HG02943 (cell line): ENCODE measurements around the gene YTHDF1.

Experiments used
- ATAC-seq: cut with Tn5 transposase; IDR thresholded peaks from one replicate; pipeline ENCODE4 v1.9.1; 2021; ENCODE audit warnings: mild to moderate bottlenecking, low read depth, moderate library complexity; ENCODE audit not compliant: unreplicated experiment

YTHDF1 gene

DNA sequence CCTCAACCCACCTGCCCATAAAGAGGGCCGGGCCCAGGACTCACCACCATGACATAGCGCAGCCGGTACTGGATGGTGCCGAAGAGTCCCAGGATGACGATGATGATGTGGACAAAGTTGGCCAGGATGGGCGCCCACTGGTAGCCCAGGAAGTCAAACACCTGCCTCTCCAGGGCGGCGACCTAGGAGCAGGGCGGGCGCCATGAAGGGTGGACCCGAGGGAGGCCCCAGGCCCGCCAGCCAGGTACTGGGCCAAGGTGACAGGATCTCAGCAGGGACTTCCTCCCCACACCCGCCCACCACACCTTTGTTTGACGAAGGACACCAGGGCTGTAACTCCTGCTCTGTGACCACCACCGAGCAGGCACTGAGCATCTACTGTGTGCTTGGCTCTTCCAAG lies 34.0 kb upstream of the YTHDF1 start:
- ATAC-seq: no peak

GRCh38 chr20:63248835-63249591 lies 33.1 kb upstream of the YTHDF1 start:
- no peak for ATAC-seq

- ATAC-seq: no peak
Observed at GRCh38 chr20:63247671-63248228, 31.8 kb upstream of the YTHDF1 start.

DNA sequence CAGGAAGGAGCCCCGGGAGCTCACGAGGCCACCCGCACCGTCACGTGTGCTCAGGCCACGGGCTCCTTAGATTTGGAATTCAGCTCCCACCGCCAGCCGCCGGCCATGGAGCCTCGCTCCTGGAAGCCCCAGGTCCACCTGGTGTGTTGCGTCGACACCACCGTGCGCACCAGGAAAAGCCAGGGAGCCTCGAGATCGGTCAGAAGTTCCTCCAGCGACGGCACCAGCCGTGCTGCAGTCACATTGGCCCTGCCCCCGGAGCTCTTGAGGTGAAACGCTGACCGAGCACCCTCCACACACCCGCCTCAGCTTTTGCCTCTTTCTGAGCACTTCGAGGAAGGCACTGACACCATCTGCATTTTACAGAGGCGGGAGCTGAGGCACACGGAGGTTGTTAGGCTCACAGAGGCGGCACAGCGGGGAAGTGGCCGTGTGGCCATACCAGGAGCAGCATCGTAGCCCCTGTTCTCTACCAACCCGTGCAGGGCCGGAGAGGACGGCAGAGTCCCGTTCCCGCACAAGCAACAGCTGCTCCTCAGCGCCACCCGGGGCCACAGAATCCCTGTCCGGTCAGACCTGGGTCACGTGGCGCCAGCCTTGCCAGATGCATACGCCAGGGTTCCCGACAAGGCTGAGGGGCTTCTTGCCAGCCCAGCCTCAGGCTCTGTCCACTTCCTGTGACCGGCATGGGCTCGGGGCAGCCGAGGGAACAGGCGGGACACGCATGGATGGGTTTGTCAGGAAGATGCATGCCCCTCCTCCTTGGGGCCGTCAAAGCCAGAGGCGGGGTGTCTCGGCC lies 30.8 kb upstream of the YTHDF1 start:
- ATAC-seq: no peak

- no peak for ATAC-seq
Observed at GRCh38 chr20:63244468-63244867, 28.5 kb upstream of the YTHDF1 start.

- ATAC-seq: no peak
Observed at GRCh38 chr20:63243604-63244247, 27.8 kb upstream of the YTHDF1 start.

GRCh38 chr20:63242736-63243135 lies 26.8 kb upstream of the YTHDF1 start:
- ATAC-seq: no peak

DNA sequence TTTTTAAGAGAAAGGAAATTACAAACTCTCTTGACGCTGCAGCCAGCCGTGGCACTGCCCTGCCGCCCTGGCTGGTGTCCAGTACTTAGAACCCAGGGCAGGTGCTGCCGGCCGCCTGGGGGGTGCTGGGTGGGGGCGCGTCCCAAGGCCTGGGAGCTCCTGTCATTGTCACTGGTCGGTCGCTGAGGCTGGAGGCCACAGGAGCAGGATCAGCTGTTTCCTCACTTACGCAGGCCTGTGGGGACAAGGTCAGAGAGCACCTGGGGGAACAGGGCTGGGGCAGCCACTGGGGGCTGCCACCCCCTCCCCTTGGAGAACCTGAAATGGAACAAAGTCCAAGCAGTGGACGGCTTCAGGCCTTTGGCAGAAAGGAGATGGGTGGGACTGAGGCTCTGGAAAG lies 25.3 kb upstream of the YTHDF1 start:
- ATAC-seq: no peak

DNA sequence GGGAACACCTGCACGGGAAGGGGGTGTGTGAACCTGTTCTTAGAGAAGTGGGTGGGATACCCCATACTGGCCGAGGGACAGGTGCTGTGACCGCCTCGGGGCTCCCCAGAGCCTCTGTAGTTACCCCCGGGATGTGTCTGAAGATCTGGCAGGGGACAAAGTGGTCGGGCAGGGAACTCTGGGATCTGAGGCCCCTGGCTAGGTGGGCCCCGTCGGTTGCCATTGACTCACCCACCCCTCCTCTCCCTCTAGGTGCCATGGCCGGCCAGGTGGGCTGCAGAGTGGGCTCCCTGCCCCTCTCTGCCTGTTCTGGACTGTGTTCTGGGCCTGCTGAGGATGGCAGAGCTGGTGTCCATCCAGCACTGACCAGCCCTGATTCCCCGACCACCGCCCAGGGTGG lies 24.1 kb upstream of the YTHDF1 start:
- ATAC-seq: no peak

DNA sequence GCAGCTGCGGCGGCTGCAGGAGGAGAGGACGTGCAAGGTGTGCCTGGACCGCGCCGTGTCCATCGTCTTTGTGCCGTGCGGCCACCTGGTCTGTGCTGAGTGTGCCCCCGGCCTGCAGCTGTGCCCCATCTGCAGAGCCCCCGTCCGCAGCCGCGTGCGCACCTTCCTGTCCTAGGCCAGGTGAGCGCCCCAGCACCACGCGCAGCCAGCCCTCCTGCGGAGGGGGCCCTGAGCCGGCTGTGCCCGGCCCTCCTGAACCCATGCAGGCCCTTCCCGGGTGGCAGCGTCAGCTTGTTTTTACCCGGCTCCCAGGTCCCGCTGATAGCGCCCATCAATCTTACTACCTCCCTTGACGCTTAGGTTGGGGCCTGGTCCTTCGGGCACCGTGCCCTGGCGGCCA lies 23.5 kb upstream of the YTHDF1 start:
- ATAC-seq: no peak

DNA sequence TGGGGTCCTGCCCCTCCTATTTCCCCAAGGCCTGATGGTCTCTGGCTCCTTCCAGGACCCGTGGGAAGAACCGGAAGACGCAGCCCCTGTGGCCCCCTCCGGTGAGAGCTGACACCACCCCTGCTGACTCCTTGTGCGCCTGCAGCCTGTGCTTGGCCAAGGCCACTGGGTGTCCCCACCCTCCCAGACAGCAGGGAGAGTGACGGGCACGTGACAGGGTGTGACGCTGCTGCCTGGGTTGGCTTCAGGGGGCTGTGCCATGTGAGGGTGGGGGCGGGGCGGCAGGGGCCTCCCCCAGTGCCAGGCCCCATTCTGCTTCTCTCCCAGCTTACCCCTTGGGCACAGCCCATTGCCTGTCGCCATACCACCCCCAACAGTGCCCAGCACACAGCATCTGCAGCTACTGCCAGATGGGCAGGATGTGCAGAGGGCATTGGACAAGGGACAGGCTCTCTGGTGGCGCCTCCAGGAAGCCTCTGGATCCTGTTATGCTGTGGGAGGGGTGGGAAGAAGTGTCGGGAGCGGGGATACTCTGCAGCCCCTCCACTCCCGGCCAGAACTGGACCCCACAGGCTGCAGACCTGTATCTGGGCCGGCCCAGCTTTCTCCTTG lies 22.7 kb upstream of the YTHDF1 start:
- ATAC-seq: no peak

DNA sequence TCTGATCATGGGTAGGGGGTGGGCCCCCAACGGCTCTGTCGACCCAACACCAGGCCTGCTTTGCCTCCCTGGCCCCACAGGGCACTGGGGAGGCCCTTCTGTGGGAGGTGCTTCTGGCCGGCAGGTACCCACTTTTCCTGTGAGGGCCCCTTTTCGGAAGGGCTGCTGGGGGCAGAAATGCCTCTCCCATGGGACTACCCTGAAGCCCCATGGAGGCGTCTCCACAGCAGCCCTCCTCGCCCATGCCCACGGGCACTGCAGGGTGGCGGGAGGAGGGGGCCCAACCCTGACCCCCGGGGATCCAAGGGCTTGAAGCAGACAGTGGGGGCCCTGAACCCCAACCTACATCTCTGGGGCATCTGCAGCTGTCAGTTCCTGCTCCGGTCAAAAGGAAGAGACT lies 22.1 kb upstream of the YTHDF1 start:
- ATAC-seq: no peak

GRCh38 chr20:63236116-63236837 lies 20.3 kb upstream of the YTHDF1 start:
- ATAC-seq: no peak

DNA sequence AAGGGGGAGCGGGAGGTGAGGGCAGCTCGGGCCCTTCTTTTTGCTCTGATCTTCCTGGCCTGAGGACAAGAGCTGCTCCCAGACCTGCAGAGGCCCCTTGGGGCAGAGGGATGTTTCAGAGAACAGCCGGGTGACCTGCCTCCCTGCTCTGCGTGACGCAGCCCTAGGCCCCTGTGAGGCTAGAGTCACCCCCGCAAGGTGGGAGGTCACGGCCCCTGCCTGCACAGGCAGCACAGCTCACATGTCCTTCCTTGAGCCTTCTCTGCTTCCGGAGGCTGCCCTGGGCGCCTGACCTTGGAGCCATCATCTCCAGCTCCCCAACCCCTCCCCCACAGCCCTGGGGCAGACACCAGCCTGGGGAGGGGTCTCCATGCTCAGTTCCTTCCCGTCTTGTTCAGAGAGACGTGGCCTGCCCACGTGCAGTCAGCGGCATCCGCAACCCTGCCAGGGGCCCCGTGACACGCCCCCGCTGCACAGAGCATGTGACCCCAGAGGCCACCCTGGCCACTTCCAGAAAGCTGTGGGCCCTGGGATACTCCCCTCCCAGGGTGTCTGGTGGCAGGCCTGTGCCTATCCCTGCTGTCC lies 19.6 kb upstream of the YTHDF1 start, which contains the start of gene BIRC7:
Gene BIRC7, plus strand, starts transcription at position 507 of the 585 bp plus-strand sequence. CDS start 192 bp downstream, outside the sequence.
- no peak for ATAC-seq

- ATAC-seq: no peak
Observed at GRCh38 chr20:63234693-63235398, 18.9 kb upstream of the YTHDF1 start.

DNA sequence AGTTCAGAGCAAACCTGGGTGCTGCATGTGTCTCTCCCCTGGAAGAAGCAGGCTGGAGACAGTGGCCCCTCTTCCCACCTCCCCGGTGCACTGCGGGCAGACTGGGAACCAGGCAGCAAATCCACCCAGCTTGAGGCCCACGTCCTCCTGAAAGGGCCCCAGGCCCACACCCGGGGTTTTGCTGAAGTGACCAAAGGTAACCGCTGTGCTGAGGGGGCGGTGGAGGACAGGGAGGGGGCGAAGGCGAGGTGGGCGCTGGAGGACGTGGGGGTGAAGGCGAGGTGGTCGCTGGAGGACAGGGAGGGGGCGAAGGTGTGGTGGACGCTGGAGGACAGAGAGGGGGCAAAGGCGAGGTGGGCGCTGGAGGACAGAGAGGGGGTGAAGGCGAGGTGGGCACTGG lies 18.0 kb upstream of the YTHDF1 start:
- no peak for ATAC-seq

DNA sequence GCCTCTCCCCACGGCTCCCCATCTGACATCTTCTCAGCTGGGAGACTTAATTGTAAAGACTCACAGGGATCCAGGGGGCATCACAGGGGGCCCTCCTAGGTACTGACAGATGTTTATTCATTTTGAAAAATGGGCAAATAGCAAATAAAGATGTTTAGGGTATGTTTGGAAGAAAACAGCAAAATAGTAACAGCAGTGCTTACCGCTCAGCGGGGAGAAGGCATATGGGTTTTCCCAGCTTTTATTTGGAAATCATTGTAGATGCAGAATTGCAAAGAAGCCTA lies 17.1 kb upstream of the YTHDF1 start:
- ATAC-seq: no peak

DNA sequence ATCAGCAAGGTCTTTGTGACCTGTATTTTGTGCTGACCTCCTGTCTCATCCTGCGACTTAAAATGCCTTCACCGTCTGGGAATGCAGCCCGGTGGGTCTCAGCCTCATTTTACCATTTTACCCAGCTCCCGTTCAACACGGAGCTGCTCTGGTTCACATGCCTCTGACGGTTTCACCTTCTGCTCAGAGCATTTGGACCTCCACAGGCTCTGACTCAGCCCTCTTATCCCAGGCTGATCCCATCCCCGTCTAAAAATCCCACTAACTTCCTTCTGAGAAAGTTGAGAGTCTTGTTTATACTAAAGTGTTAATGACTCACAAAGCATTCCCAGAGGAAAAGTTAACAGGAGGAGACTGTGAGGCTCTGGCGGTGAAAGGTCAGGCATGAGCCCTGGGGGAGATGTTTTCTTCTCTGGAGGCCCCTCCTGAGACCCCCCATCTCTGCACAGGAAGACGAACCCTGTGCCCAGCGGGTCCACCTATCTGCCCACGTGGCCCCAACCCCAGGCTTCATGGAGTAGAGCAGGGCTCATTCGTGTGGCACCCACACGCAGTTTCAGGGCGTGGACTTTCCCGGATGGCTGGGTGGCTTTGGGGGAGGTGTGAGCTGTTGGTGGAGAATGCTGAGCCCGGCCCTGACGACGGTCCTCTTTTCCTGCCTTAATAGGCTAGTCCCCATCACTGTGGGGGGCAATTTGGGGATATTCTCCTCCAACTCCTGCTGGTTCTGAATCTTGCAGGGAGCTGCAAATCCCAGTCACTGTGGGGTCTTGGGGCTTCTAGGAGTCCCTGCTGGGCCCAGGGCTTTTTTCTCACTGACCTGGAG lies 16.5 kb upstream of the YTHDF1 start:
- ATAC-seq: no peak
